Body of pancreas (tissue), 4 donors: ENCODE data around the gene C4orf33.

Experiments
- CTCF ChIP-seq, 7 experiments: fragments of 450-650 bp in 4 of 7; fragments of 200-600 bp in 3 of 7; sonication (generic) in 3 of 7; IDR thresholded peaks; one replicate each; pipeline ENCODE4 v1.5.1; 2016 to 2019; ENCODE audit warnings: antibody characterized with exemption in 7 of 7
- POLR2A ChIP-seq, 3 donors: fragments of 450-650 bp; IDR thresholded peaks; one replicate each; pipeline ENCODE4 v1.6.1; 2016; ENCODE audit warnings: antibody characterized with exemption in 3 of 3, mild to moderate bottlenecking in 2 of 3

- TF ChIP-seq CTCF (IDR thresholded peaks at IDR 0.05) (no peak), POLR2A (IDR thresholded peaks at IDR 0.05) (no peak)
Measured at GRCh38 chr4:129085472-129085871, 10.5 kb upstream of the C4orf33 start.
